GM12878 (cell line): Measurements from ENCODE around the gene CUTA.

Experiments
- CHD4 ChIP-seq: fragments of 200-600 bp; sonication (generic); IDR thresholded peaks from 2 replicates; pipeline ENCODE4 v1.6.1; 2016; ENCODE audit warnings: mild to moderate bottlenecking
- CREB1 ChIP-seq: IDR thresholded peaks from 2 replicates; pipeline ENCODE4 v1.6.1; 2012; ENCODE audit warnings: low read depth, mild to moderate bottlenecking, inconsistent platforms
- EGR1 ChIP-seq, 2 experiments: IDR thresholded peaks; 1 replicate in 1 of 2; 2 replicates in 1 of 2; pipeline ENCODE4 v1.6.1; 2011 to 2012; ENCODE audit warnings: low read depth in 2 of 2, low read length in 2 of 2, borderline replicate concordance in 1 of 2, mild to moderate bottlenecking in 1 of 2, moderate library complexity in 1 of 2
- RAD21 ChIP-seq: IDR thresholded peaks from 2 replicates; pipeline ENCODE4 v1.6.1; 2011; ENCODE audit warnings: mild to moderate bottlenecking, low read depth, low read length, moderate library complexity; ENCODE audit not compliant: insufficient read depth
- USF2 ChIP-seq: IDR thresholded peaks from 2 replicates; pipeline ENCODE4 v1.6.1; 2011; ENCODE audit warnings: low read depth, low read length, improper control_type of control experiment, borderline replicate concordance
- YBX1 ChIP-seq: fragments of 450-650 bp; IDR thresholded peaks from 2 replicates; pipeline ENCODE4 v1.6.1; 2016; ENCODE audit warnings: antibody characterized with exemption
- ZBTB11 ChIP-seq: fragments of 450-650 bp; formaldehyde crosslinking; IDR thresholded peaks from 2 replicates; pipeline ENCODE4 v1.5.0; 2022; ENCODE audit warnings: mild to moderate bottlenecking, missing genetic modification characterization
- ZNF687 ChIP-seq: fragments of 450-650 bp; IDR thresholded peaks from 2 replicates; pipeline ENCODE4 v1.6.1; 2017; ENCODE audit warnings: mild to moderate bottlenecking, moderate library complexity

- TF ChIP-seq ZBTB11 (CRISPR knock-in tag), result no peak
- TF ChIP-seq RAD21, result no peak
- no peak for TF ChIP-seq USF2
- no peak for TF ChIP-seq ZNF687
- TF ChIP-seq CHD4, result no peak
- no peak for TF ChIP-seq EGR1 (IDR thresholded peaks at IDR 0.05; ENCODE audit: borderline replicate concordance in 1 of 2, low read depth in 2 of 2, low read length in 2 of 2)
- no peak for TF ChIP-seq CREB1
- TF ChIP-seq YBX1, result no peak
These were observed 22.2 kb upstream of the CUTA start for GRCh38 chr6:33439956-33440648.
